HEK293T (cell line): ENCODE data around the gene FAM200B.

Experiments used
- FOXM1 ChIP-seq: fragments of 450-650 bp; IDR thresholded peaks from 2 replicates; pipeline ENCODE4 v1.6.1; 2017; ENCODE audit warnings: mild to moderate bottlenecking, borderline replicate concordance
- SP1 ChIP-seq: fragments of 450-650 bp; IDR thresholded peaks from 2 replicates; pipeline ENCODE4 v1.6.1; 2017
- TARDBP ChIP-seq: fragments of 450-650 bp; IDR thresholded peaks from 2 replicates; pipeline ENCODE4 v1.6.1; 2016

GRCh38 chr4:15674046-15674445, 7.6 kb upstream of the FAM200B start:
- TF ChIP-seq FOXM1 (no peak), TARDBP (no peak), SP1 (no peak)
